Activated naive CD4-positive, alpha-beta T cell treated with anti-CD3 and anti-CD28 coated beads for 36 hours (primary cell): Measurements from ENCODE around the gene LDLRAD2. TPM values are rescaled to one million over a fixed set of nuclear protein-coding genes. Genes with fewer than 3 reads are reported as not detected.
"Not testable (repeated sequence)": the region's sequence is repeated elsewhere in the genome, so short reads cannot be mapped to it uniquely, and the experiment has no call there.

Experiments used
- CTCF ChIA-PET: fragments of 350-600 bp; sonication (Branson Sonifier 250); formaldehyde crosslinking; loops from one replicate; lab custom pipeline; 2021; ENCODE audit warnings: antibody characterized with exemption; lab: Charles Lee
- DNase-seq: peaks from one replicate; pipeline ENCODE4 v3.0.0-alpha.2; 2020
- H3K27ac Mint-ChIP-seq: one replicate; pipeline ENCODE4 v1.8.0; 2021; ENCODE audit warnings: mild to moderate bottlenecking, mixed read lengths
- H3K27me3 Mint-ChIP-seq: one replicate; pipeline ENCODE4 v1.8.0; 2021; ENCODE audit warnings: low read depth, mixed read lengths
- H3K36me3 Mint-ChIP-seq: one replicate; pipeline ENCODE4 v1.8.0; 2021; ENCODE audit warnings: low read depth, mixed read lengths
- H3K4me1 Mint-ChIP-seq: one replicate; pipeline ENCODE4 v1.8.0; 2021; ENCODE audit warnings: low read depth, mixed read lengths
- H3K4me3 Mint-ChIP-seq: one replicate; pipeline ENCODE4 v1.8.0; 2021; ENCODE audit warnings: mild to moderate bottlenecking, moderate library complexity, mixed read lengths
- H3K9me3 Mint-ChIP-seq: one replicate; pipeline ENCODE4 v1.8.0; 2021; ENCODE audit warnings: mixed read lengths
- intact Hi-C: fragments of 100-400 bp; cut with micrococcal nuclease; formaldehyde crosslinking; loops from one replicate; pipeline ENCODE4 v1.15.1; 2023
- total RNA-seq, 2 experiments: library from RNA; stranded (reverse); gene quantifications; one replicate each; pipeline ENCODE4 v1.2.3, GENCODE V29; 2021

The LDLRAD2 gene, protein sequence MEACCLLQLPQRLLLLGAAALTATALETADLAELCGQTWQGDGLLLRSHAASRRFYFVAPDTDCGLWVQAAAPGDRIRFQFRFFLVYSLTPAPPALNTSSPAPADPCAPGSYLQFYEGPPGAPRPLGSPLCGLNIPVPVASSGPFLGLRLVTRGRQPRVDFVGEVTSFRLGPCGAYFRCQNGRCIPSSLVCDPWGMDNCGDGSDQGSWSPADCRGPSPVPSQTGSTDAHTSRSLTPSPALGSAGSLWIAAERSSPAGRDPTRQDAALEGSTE
- total RNA-seq = not detected

DNA sequence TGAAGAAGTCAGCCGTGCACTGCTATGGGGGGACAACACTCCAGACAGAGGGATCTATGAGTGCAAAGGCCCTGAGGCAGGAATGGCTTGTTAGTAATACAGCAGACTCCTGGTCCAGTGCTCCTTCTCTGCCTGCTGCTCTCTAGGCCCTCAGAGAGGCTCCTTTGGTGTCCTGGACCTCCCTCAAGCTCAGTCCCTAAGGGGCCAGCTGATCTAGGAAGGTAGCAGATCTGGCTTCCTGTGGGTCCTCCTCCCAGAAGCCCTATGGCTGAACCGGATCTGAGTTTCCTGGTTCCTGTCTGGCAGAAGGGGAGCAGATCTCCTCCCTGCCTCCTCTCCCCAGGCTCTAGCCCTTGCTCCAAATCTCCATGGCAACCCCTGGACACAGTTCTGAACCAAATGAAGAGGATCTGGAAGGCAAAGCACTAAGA lies at the start of gene LDLRAD2:
Gene LDLRAD2 (plus strand): TSS at position 391 of the 431 bp plus-strand sequence. CDS start 187 bp downstream, outside the sequence.
- peaks cover 3% of the 10 kb centered on the region for H3K4me1 Mint-ChIP-seq
- no peaks in the 10 kb centered on the region for H3K36me3 Mint-ChIP-seq
- CTCF ChIA-PET = no interaction called here
- H3K4me3 Mint-ChIP-seq = no peak within 1 kb of the TSS
- no peak for DNase-seq
- intact Hi-C loops = no loop called here
- H3K27ac Mint-ChIP-seq = no peak within 1 kb of the TSS
- peaks cover 13% of the 10 kb centered on the region for H3K27me3 Mint-ChIP-seq
- no peaks in the 10 kb centered on the region for H3K9me3 Mint-ChIP-seq

DNA sequence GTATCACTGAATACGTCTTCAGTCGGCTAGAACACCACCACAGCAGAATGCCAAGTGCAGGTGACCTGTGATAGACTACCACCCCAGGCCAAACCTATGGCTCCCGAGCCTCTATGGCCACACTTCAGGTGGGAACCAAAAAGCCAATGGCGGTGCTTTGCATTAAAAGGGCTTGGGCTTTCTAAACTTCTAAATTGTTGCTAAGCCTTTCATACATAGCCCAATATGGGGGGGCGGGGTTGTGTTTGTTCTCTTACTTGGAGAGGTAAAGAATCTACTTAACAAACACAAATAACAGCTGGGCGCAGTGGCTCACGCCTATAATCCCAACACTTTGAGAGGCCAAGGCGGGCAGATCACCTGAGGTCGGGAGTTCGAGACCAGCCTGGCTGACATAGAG lies 48.8 kb upstream of the LDLRAD2 start:
- Mint-ChIP-seq H3K4me3 (no peak overlapping the region), H3K9me3 (no peaks in the 10 kb centered on the region), H3K36me3 (no peaks in the 10 kb centered on the region), H3K27ac (no peak overlapping the region), H3K4me1 (peaks cover 70% of the 10 kb centered on the region), H3K27me3 (no peaks in the 10 kb centered on the region)
- intact Hi-C loops = no loop called here
- DNase-seq = no peak
- CTCF ChIA-PET = no interaction called here

DNA sequence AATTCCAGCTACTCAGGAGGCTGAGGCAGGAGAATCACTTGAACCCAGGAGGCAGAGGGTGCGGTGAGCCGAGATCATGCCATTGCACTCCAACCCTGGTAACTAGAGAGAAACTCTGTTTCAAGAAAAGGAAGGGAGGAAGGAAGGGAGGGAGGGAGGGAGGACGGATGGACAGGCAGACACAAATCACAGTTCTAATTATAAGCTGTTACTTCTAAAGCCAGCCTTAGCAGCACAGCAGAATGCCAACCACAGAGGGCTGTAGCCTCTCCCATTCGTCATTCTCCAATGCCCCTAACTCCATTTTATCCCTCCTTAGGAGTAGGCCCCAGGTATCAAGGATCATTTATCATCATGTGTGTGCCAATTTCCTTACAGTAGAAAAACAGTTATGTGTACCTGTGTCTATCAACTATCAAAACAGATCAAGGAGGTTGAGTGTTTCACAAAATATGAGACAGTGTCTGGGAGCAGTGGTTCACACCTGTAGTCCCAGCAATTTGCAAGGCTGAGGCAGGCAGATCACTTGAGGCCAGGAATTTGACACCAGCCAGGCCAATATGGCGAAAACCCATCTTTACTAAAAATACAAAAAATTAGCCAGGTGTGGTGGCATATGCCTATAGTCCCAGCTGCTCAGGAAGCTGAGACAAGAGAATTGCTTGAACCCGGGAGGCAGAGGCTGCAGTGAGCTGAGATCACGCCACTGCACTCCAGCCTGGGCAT lies 48.2 kb upstream of the LDLRAD2 start:
- DNase-seq = no peak
- Mint-ChIP-seq H3K36me3 (no peaks in the 10 kb centered on the region), H3K4me1 (peaks cover 74% of the 10 kb centered on the region), H3K4me3 (no peak overlapping the region), H3K9me3 (no peaks in the 10 kb centered on the region), H3K27me3 (no peaks in the 10 kb centered on the region), H3K27ac (no peak overlapping the region)
- intact Hi-C loops = no loop called here
- CTCF ChIA-PET = no interaction called here

DNA sequence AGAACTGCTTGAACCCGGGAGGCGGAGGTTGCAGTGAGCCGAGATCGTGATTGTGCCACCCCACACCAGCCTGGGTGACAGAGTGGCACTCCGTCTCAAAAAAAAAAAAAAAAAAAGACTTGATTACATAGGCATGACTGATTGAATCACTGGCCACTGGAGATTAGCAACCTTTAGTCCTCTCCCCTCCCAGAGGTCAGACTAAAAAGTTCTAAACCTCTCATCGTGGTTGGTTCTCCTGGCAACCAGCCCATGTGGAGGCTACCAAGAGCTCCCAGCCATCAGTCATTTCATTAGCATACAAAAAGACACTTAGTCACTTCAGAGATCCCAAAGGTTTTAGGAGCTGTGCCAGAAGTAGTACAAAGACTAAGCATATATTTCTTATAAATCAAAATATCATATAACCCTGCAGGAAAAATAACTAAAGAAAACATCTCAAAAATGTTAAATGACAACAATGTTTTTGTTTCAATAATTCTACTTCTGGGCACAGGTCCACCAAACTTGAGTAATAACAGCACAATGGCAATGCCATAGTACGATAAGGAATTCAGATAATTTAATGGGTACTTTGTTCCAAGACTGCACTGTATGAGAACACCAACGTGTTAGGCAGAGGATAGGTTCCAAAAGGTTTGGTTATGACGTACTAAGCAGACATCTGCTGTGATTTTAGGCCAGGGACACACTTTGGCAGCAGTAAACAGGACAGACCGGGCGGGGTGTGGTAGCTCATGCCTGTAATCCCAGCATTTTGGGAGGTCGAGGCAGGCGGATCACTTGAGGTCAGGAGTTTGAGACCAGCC lies 47.2 kb upstream of the LDLRAD2 start:
- no peak overlapping the region for H3K27ac Mint-ChIP-seq
- no peaks in the 10 kb centered on the region for H3K9me3 Mint-ChIP-seq
- no peaks in the 10 kb centered on the region for H3K27me3 Mint-ChIP-seq
- H3K36me3 Mint-ChIP-seq = no peaks in the 10 kb centered on the region
- intact Hi-C loops = no loop called here
- H3K4me1 Mint-ChIP-seq = peaks cover 68% of the 10 kb centered on the region
- DNase-seq = peak; percentile 32
- no peak overlapping the region for H3K4me3 Mint-ChIP-seq
- CTCF ChIA-PET = interaction anchor here (0.6 kb wide), 2 partner anchors 77 to 107 kb away, joined by 3 read pairs; no protein-coding TSS in a partner anchor

DNA sequence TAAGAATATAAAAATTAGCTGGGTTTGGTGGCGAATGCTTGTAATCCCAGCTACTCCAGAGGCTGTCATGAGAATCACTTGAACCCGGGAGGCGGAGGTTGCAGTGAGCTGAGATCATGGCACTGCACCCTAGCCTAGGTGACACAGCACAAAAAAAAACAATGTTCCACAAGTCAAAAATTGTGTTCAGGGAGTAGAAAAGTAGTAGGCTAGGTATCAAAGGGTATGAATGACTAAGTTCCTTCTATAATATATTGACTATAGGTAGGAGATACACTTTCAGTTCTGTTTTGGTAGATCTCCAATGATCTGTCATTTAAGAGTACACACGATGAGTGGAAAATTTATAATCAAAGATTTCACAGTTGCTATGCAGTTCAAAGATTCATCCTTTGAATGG lies 45.9 kb upstream of the LDLRAD2 start:
- H3K27me3 Mint-ChIP-seq = no peaks in the 10 kb centered on the region
- no peaks in the 10 kb centered on the region for H3K9me3 Mint-ChIP-seq
- intact Hi-C loops = loop anchor here (1.0 kb wide), 1 partner anchor 13 kb away; no protein-coding TSS in a partner anchor
- no peak overlapping the region for H3K4me3 Mint-ChIP-seq
- peaks cover 3% of the 10 kb centered on the region for H3K36me3 Mint-ChIP-seq
- CTCF ChIA-PET = no interaction called here
- DNase-seq = no peak
- H3K27ac Mint-ChIP-seq = peak overlapping the region; percentile 4
- H3K4me1 Mint-ChIP-seq = peaks cover 69% of the 10 kb centered on the region

DNA sequence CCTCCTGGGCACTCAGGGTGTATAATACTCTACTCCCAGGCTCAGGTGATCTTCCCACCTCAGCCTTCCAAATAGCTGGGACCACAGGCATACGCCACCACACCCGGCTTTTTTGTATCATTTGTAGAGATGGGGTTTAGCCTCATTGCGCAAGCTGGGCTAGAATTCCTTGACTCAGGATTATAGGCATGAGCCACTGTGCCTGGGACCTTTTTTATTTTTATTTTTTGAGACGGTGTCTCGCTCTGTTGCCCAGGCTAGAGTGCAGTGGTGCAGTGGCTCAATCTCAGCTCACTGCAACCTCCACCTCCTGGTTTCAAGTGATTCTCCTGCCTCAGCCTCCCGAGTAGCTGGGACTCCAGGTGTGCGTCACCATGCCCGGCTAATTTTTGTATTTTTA lies 45.0 kb upstream of the LDLRAD2 start:
- H3K36me3 Mint-ChIP-seq, intact Hi-C loops, CTCF ChIA-PET, H3K4me3 Mint-ChIP-seq, H3K27ac Mint-ChIP-seq, H3K27me3 Mint-ChIP-seq, DNase-seq, H3K9me3 Mint-ChIP-seq: not testable (repeated sequence)
- H3K4me1 Mint-ChIP-seq = peaks cover 63% of the 10 kb centered on the region

DNA sequence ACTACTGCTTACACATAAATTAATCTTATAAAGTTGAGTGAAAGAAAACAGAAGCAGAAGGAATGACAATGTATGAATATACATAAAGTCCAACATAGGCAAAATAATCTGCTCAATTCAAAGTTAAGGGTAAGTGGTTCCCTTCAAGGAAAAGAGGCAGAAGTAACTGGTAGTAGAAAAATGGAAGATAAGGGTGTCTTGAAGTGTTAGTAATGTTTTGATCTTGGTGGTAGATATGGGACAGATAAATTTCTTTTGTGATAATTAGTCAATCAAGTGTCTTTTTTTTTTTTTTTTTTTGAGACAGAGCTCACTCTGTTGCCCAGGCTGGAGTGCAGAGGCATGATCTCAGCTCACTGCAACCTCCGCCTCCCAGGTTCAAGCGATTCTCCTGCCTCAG lies 41.9 kb upstream of the LDLRAD2 start:
- no peaks in the 10 kb centered on the region for H3K9me3 Mint-ChIP-seq
- no peak for DNase-seq
- no peak overlapping the region for H3K27ac Mint-ChIP-seq
- no peak overlapping the region for H3K4me3 Mint-ChIP-seq
- peaks cover 47% of the 10 kb centered on the region for H3K4me1 Mint-ChIP-seq
- CTCF ChIA-PET = no interaction called here
- intact Hi-C loops = no loop called here
- H3K27me3 Mint-ChIP-seq = no peaks in the 10 kb centered on the region
- H3K36me3 Mint-ChIP-seq = peaks cover 7% of the 10 kb centered on the region

DNA sequence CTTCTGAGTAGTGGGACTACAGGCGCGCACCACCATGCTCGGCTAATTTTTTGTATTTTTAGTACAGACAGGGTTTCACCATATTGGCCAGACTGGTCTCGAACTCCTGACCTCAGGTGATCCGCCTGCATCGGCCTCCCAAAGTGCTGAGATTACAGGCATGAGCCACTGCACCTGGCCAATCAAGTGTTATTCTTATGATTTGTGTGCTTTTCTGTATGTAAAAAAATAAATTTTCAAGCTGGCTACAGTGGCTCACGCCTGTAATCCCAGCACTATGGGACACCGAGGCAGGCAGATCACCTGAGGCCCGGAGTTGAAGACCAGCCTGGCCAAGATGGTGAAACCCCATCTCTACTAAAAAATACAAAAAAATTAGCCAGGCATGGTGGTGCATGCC lies 41.5 kb upstream of the LDLRAD2 start:
- CTCF ChIA-PET, H3K27ac Mint-ChIP-seq, DNase-seq, H3K4me3 Mint-ChIP-seq, H3K27me3 Mint-ChIP-seq, H3K36me3 Mint-ChIP-seq, H3K9me3 Mint-ChIP-seq, intact Hi-C loops: not testable (repeated sequence)
- peaks cover 47% of the 10 kb centered on the region for H3K4me1 Mint-ChIP-seq

DNA sequence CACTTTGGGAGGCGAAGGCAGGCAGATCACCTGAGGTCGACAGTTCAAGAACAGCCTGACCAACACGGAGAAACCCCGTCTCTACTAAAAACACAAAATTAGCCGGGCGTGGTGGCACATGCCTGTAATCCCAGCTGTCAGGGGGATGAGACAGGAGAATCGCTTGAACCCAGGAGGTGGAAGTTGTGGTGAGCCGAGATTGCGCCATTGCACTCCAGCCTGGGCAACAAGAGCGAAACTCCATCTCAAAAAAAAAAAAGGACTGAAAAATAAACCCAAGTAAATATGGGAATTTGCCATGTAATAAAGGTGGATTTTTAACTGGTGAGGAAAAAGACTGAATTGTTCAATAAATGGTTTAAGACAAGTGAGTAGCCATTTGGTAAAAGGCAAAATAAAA lies 40.4 kb upstream of the LDLRAD2 start:
- H3K4me3 Mint-ChIP-seq, H3K27ac Mint-ChIP-seq, H3K27me3 Mint-ChIP-seq, DNase-seq, H3K36me3 Mint-ChIP-seq, CTCF ChIA-PET, H3K9me3 Mint-ChIP-seq, intact Hi-C loops: not testable (repeated sequence)
- peaks cover 46% of the 10 kb centered on the region for H3K4me1 Mint-ChIP-seq

DNA sequence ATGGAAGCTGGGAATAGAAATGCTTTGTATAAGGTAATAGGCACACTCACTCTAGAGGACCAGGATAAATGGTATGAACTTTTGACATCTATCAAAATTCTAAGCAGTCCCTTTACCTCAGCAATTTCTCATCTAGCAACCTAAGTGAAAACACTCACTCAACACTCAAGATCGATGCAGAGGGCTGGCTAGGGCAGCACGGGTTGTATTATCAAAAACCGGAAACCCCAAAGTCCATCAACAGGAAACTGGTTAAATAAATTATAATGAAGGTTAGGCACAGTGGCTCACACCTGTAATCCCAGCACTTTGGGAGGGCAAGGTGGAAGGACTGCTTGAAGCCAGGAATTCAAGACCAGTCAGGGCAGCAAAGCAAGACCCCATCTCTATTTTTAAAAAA lies 38.5 kb upstream of the LDLRAD2 start:
- no peaks in the 10 kb centered on the region for H3K27me3 Mint-ChIP-seq
- peaks cover 45% of the 10 kb centered on the region for H3K4me1 Mint-ChIP-seq
- H3K9me3 Mint-ChIP-seq = no peaks in the 10 kb centered on the region
- no peak overlapping the region for H3K4me3 Mint-ChIP-seq
- peaks cover 11% of the 10 kb centered on the region for H3K36me3 Mint-ChIP-seq
- CTCF ChIA-PET = no interaction called here
- H3K27ac Mint-ChIP-seq = no peak overlapping the region
- intact Hi-C loops = no loop called here
- DNase-seq = no peak

DNA sequence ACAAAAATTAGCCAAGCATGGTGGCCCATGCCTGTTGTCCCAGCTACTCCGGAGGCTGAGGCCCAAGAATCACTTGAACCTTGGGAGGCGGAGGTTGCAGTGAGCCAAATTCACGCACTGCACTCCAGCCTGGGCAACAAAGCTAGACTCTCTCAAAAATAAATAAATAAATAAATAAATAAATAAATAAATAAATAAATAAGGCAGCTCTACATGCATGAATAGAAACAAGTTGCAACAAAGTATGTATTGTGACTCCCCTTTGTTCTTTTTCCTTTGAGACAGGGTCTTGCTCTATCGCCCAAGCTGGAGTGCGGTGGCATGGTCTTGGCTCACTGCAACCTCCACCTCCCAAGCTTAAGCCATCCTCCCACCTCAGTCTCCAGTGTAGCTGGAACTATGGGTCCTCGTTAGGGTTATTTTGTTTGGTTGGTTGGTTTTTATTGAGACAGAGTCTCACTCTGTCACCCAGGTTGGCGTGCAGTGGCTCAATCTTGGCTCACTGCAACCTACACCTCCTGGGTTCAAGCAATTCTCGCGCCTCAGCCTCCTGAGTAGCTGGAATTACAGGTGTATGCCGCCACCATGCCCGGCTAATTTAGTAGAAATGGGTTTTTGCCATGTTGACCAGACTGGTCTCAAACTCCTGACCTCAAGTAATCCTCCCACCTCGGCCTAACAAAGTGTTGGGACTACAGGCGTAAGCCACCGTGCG lies 37.1 kb upstream of the LDLRAD2 start:
- peak overlapping the region; percentile 70 for H3K27ac Mint-ChIP-seq
- H3K27me3 Mint-ChIP-seq = no peaks in the 10 kb centered on the region
- H3K4me3 Mint-ChIP-seq = no peak overlapping the region
- peaks cover 11% of the 10 kb centered on the region for H3K36me3 Mint-ChIP-seq
- intact Hi-C loops = loop anchor here (5.0 kb wide), 1 partner anchor 598 kb away; the partner anchor contains the start of gene EIF4G3
- H3K9me3 Mint-ChIP-seq = no peaks in the 10 kb centered on the region
- no peak for DNase-seq
- CTCF ChIA-PET = interaction anchor here (0.6 kb wide), 1 partner anchor 14 kb away, joined by 4 read pairs; no protein-coding TSS in a partner anchor
- H3K4me1 Mint-ChIP-seq = peaks cover 50% of the 10 kb centered on the region

DNA sequence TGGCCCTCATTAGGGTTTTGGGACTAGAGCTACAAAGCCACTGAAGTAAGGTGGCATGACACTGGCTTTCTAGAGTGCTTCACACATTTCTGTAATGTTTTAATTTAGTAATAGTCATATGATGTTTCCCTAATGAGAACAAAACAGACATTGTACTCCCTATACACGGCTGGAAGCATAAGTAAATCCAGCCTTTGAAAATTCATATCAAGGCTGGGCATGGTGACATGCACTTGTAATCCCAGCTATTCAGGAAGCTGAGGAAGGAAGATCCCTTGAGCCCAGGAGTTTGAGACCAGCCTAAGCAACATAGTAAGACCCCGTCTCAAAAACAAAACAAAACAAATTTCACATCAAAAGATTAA lies 36.5 kb upstream of the LDLRAD2 start:
- CTCF ChIA-PET = interaction anchor here (0.6 kb wide), 1 partner anchor 15 kb away, joined by 4 read pairs; no protein-coding TSS in a partner anchor
- Mint-ChIP-seq H3K36me3 (peaks cover 9% of the 10 kb centered on the region), H3K27ac (peak overlapping the region; percentile 70), H3K4me3 (no peak overlapping the region), H3K27me3 (no peaks in the 10 kb centered on the region), H3K9me3 (no peaks in the 10 kb centered on the region), H3K4me1 (peaks cover 52% of the 10 kb centered on the region)
- intact Hi-C loops = loop anchor here (5.0 kb wide), 1 partner anchor 598 kb away; the partner anchor contains the start of gene EIF4G3
- DNase-seq = no peak
